Hepatocyte (in vitro differentiated cells): ENCODE results near the gene RABGAP1L. TPM values are rescaled to one million over a fixed set of nuclear protein-coding genes. Genes with fewer than 3 reads are reported as not detected.

ENCODE experiments used
- DNase-seq: peaks from one replicate; pipeline ENCODE4 v3.0.0-alpha.2; 2016; ENCODE audit warnings: low spot score
- H2AFZ ChIP-seq: fragments of 200-600 bp; sonication (generic); 2 replicates; pipeline ENCODE4 v1.6.0; 2016; ENCODE audit warnings: antibody characterized with exemption, mild to moderate bottlenecking
- H3K27ac ChIP-seq: fragments of 200-600 bp; sonication (generic); 2 replicates; pipeline ENCODE4 v1.5.1; 2016; ENCODE audit warnings: mild to moderate bottlenecking
- H3K27me3 ChIP-seq: fragments of 200-600 bp; sonication (generic); 2 replicates; pipeline ENCODE4 v1.6.1; 2016
- H3K36me3 ChIP-seq: fragments of 200-600 bp; sonication (generic); replicated peaks from 2 replicates; pipeline ENCODE4 v1.5.1; 2016; ENCODE audit warnings: low read depth; ENCODE audit not compliant: insufficient read depth
- H3K4me1 ChIP-seq: fragments of 200-600 bp; sonication (generic); 2 replicates; pipeline ENCODE4 v1.5.1; 2016; ENCODE audit warnings: mild to moderate bottlenecking, moderate library complexity; ENCODE audit not compliant: insufficient read depth
- H3K4me2 ChIP-seq: fragments of 200-600 bp; sonication (generic); 2 replicates; pipeline ENCODE4 v1.6.0; 2016
- H3K4me3 ChIP-seq: fragments of 200-600 bp; sonication (generic); 2 replicates; pipeline ENCODE4 v1.5.1; 2016; ENCODE audit warnings: mild to moderate bottlenecking
- H3K79me2 ChIP-seq: fragments of 200-600 bp; sonication (generic); 2 replicates; pipeline ENCODE4 v1.6.0; 2017; ENCODE audit warnings: mild to moderate bottlenecking
- H3K9me2 ChIP-seq: fragments of 200-600 bp; sonication (generic); replicated peaks from 2 replicates; pipeline ENCODE4 v1.6.0; 2017; ENCODE audit warnings: mild to moderate bottlenecking; ENCODE audit not compliant: insufficient read depth
- H3K9me3 ChIP-seq: fragments of 200-600 bp; sonication (generic); 2 replicates; pipeline ENCODE4 v1.5.1; 2016; ENCODE audit warnings: low read depth, mild to moderate bottlenecking
- H4K20me1 ChIP-seq: fragments of 200-600 bp; sonication (generic); 2 replicates; pipeline ENCODE4 v1.6.0; 2016; ENCODE audit warnings: mild to moderate bottlenecking; ENCODE audit not compliant: insufficient read depth, poor library complexity, severe bottlenecking
- EZH2 ChIP-seq: fragments of 200-600 bp; sonication (generic); IDR thresholded peaks from 2 replicates; pipeline ENCODE4 v1.6.1; 2016; ENCODE audit warnings: antibody characterized with exemption, mild to moderate bottlenecking, borderline replicate concordance
- EZH2phosphoT487 ChIP-seq: fragments of 200-600 bp; sonication (generic); IDR thresholded peaks from one replicate; pipeline ENCODE4 v1.6.1; 2018; ENCODE audit warnings: antibody characterized with exemption, mild to moderate bottlenecking, low read depth, moderate library complexity; ENCODE audit not compliant: unreplicated experiment, severe bottlenecking
- WGBS: methylation state at CpG from one replicate; pipeline ENCODE4 v1.1.6; 2016; ENCODE audit warnings: low lambda C conversion rate; ENCODE audit errors: missing lambda C conversion rate; 5-methylcytosine and 5-hydroxymethylcytosine counted together
- polyA plus RNA-seq: library from polyadenylated mRNA; unstranded; fragments of >200 nt; fragmentation: Nextera tagmentation; extraction: Ambion mirVana; gene quantifications from 2 replicates; pipeline ENCODE4 v1.2.1, GENCODE V29; 2016
- total RNA-seq: library from RNA; depleted of rRNA; stranded (reverse); fragments of >200 nt; gene quantifications from 2 replicates; pipeline ENCODE4 v1.2.3, GENCODE V29; 2014
- TF ChIP-seq, protein P1 (sequence below): fragments of 200-600 bp; sonication (generic); IDR thresholded peaks from 2 replicates; pipeline ENCODE4 v1.5.1; 2016; ENCODE audit warnings: antibody characterized with exemption, mild to moderate bottlenecking; ENCODE audit not compliant: poor library complexity

The RABGAP1L gene
- total and polyA plus RNA-seq, 2 experiments from 2014 or later: 15.0 to 41.8 TPM

DNA sequence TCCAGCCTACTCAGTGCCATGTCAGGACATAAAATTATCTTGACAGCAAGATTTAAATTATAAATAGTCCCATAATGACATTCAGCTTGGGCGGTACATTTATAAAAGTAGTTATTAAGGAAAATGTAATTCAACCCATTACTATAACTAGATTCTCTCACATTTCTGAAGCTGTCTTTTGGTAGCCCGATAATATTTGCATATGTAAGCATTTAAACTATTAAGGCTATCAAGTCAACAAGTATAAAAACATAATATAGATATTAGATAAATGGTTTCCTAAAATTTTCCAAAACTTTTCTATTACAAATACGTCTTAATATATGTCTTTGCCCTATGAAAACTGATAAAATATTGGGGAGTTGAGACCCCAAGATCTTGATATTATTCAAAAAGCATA is 266.8 kb downstream of the RABGAP1L start:
- Histone ChIP-seq H3K4me2 (no peak overlapping the region), H3K27ac (no peak overlapping the region), H3K9me2 (no peaks in the 10 kb centered on the region), H3K79me2 (no peaks in the 10 kb centered on the region), H3K4me1 (no peaks in the 10 kb centered on the region), H3K27me3 (no peaks in the 10 kb centered on the region), H2AFZ (no peak overlapping the region), H3K4me3 (no peak overlapping the region), H4K20me1 (no peaks in the 10 kb centered on the region), H3K9me3 (no peaks in the 10 kb centered on the region), H3K36me3 (no peaks in the 10 kb centered on the region)
- WGBS: 75% methylated on average over 3 of the region's 3 CpGs
- no peak for DNase-seq
- no peak for TF ChIP-seq EZH2
- no peak for TF ChIP-seq EZH2phosphoT487
- TF ChIP-seq, protein P1, sequence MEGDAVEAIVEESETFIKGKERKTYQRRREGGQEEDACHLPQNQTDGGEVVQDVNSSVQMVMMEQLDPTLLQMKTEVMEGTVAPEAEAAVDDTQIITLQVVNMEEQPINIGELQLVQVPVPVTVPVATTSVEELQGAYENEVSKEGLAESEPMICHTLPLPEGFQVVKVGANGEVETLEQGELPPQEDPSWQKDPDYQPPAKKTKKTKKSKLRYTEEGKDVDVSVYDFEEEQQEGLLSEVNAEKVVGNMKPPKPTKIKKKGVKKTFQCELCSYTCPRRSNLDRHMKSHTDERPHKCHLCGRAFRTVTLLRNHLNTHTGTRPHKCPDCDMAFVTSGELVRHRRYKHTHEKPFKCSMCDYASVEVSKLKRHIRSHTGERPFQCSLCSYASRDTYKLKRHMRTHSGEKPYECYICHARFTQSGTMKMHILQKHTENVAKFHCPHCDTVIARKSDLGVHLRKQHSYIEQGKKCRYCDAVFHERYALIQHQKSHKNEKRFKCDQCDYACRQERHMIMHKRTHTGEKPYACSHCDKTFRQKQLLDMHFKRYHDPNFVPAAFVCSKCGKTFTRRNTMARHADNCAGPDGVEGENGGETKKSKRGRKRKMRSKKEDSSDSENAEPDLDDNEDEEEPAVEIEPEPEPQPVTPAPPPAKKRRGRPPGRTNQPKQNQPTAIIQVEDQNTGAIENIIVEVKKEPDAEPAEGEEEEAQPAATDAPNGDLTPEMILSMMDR: no peak

DNA sequence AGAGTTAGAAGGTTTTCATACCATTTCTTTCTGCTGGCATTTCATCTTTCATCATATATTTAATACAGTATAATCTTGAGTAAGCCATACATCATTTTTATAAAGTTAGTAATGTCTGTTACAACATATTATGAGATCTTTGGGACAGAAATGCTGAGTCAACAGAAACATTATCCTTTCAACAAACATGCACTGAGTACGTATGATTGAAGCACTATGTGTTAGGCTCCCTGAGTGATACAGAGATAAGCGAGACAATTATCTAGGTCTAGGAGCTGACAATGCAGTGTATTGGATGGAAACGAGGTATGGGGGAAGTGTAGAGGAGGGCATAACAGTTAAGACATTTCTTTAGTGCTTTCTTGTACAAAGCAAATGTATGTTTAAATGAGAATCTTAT is 268.7 kb downstream of the RABGAP1L start:
- no peak overlapping the region for H3K4me3 ChIP-seq
- no peaks in the 10 kb centered on the region for H3K4me1 ChIP-seq
- no peak overlapping the region for H3K4me2 ChIP-seq
- TF ChIP-seq EZH2phosphoT487: no peak
- TF ChIP-seq, protein P1: no peak
- H3K79me2 ChIP-seq: no peaks in the 10 kb centered on the region
- no peaks in the 10 kb centered on the region for H3K27me3 ChIP-seq
- DNase-seq: no peak
- no peaks in the 10 kb centered on the region for H3K9me2 ChIP-seq
- H3K9me3 ChIP-seq: no peaks in the 10 kb centered on the region
- no peaks in the 10 kb centered on the region for H4K20me1 ChIP-seq
- H3K36me3 ChIP-seq: no peaks in the 10 kb centered on the region
- H2AFZ ChIP-seq: no peak overlapping the region
- H3K27ac ChIP-seq: no peak overlapping the region
- WGBS: 38% methylated on average over 3 of the region's 3 CpGs

DNA sequence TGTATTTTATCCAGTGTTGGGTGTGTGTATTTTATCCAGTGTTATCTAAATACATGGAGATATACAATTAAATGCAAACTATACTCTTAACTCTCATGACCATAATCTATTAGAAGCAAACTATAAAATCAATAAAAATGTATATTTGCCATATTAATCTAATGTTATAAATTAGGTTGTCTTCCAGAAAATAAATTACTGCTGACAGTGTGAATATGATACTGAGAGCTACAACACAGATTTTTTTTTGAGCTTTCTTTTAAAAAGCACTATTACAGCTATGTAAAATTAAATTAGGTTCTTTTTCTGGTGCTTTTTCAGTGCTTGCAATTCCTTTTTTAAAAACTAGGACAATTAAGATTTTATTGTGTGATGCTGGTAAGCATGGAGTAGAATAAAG is 269.4 kb downstream of the RABGAP1L start:
- no peaks in the 10 kb centered on the region for H3K9me3 ChIP-seq
- H2AFZ ChIP-seq: no peak overlapping the region
- no peaks in the 10 kb centered on the region for H3K79me2 ChIP-seq
- no peak for DNase-seq
- H3K36me3 ChIP-seq: no peaks in the 10 kb centered on the region
- no peaks in the 10 kb centered on the region for H4K20me1 ChIP-seq
- no peaks in the 10 kb centered on the region for H3K27me3 ChIP-seq
- no peak overlapping the region for H3K4me2 ChIP-seq
- no peaks in the 10 kb centered on the region for H3K4me1 ChIP-seq
- TF ChIP-seq, protein P1: no peak
- TF ChIP-seq EZH2: no peak
- TF ChIP-seq EZH2phosphoT487: no peak
- H3K27ac ChIP-seq: no peak overlapping the region
- H3K9me2 ChIP-seq: no peaks in the 10 kb centered on the region
- H3K4me3 ChIP-seq: no peak overlapping the region

DNA sequence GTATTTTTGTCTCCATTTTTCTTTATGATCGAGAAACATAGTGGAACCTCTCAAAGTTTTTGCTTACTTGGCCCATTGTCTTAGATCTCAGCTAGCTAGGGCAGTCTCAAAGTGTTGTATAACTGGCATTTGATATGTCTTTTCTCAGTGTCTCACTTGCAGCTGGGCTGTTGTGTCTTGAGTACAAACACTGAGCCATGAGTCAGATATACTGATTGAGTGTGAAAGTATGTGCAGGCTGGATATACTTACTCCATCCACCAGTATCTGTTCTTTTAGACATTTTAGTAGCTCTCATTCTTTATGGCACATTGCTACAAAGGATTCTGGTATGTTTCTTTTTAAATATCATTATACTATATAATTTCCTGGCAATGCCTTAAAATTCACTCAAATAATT is 274.1 kb downstream of the RABGAP1L start:
- no peaks in the 10 kb centered on the region for H3K9me3 ChIP-seq
- H3K27me3 ChIP-seq: no peaks in the 10 kb centered on the region
- TF ChIP-seq EZH2phosphoT487: no peak
- no peak overlapping the region for H2AFZ ChIP-seq
- no peaks in the 10 kb centered on the region for H4K20me1 ChIP-seq
- H3K9me2 ChIP-seq: no peaks in the 10 kb centered on the region
- no peaks in the 10 kb centered on the region for H3K4me1 ChIP-seq
- DNase-seq: no peak
- H3K4me2 ChIP-seq: no peak overlapping the region
- H3K36me3 ChIP-seq: no peaks in the 10 kb centered on the region
- no peak overlapping the region for H3K4me3 ChIP-seq
- no peaks in the 10 kb centered on the region for H3K79me2 ChIP-seq
- 88% methylated on average over 1 of the region's 1 CpG for WGBS
- H3K27ac ChIP-seq: no peak overlapping the region
